Adrenal gland (tissue), 12 donors: ENCODE results near the gene PPM1F. TPM values are rescaled to one million over a fixed set of nuclear protein-coding genes. Genes with fewer than 3 reads are reported as not detected.

Experiments used
- DNase-seq, 7 donors: peaks; one replicate each; pipeline ENCODE4 v3.0.0-alpha.2; 2019 to 2020
- H3K27ac ChIP-seq, 5 donors: fragments of 200-600 bp; sonication (generic) in 4 of 5; 1 replicate in 3 of 5; 2 replicates in 2 of 5; pipeline versions ENCODE4 v1.5.1 to v1.8.0; 2016 to 2020; ENCODE audit warnings: mild to moderate bottlenecking in 1 of 5
- H3K27me3 ChIP-seq: fragments of 200-600 bp; 2 replicates; pipeline ENCODE4 v1.8.0; 2021
- H3K36me3 ChIP-seq, 2 donors: fragments of 200-600 bp; replicated peaks in 1 of 2; 1 replicate in 1 of 2; 2 replicates in 1 of 2; pipeline versions ENCODE4 v1.5.1 to v1.8.0; 2018 to 2022
- H3K4me1 ChIP-seq, 2 donors: fragments of 200-600 bp; replicated peaks in 1 of 2; 1 replicate in 1 of 2; 2 replicates in 1 of 2; pipeline versions ENCODE4 v1.5.1 to v1.8.0; 2018 to 2021
- H3K4me3 ChIP-seq, 4 donors: fragments of 200-600 bp; sonication (generic) in 3 of 4; one replicate each; pipeline ENCODE4 v1.5.1; 2016 to 2018
- H3K9me3 ChIP-seq, 3 donors: fragments of 200-600 bp; sonication (generic) in 1 of 3; replicated peaks in 1 of 3; 1 replicate in 2 of 3; 2 replicates in 1 of 3; pipeline versions ENCODE4 v1.5.1 to v1.8.0; 2016 to 2021
- CTCF ChIP-seq, 6 experiments: fragments of 450-650 bp in 4 of 6; fragments of 200-600 bp in 2 of 6; sonication (generic) in 1 of 6; IDR thresholded peaks; 1 replicate in 5 of 6; 2 replicates in 1 of 6; pipeline versions ENCODE4 v1.5.1 to v1.8.0; 2016 to 2021; ENCODE audit warnings: antibody characterized with exemption in 6 of 6, mild to moderate bottlenecking in 2 of 6, moderate library complexity in 1 of 6
- POLR2A ChIP-seq, 2 donors: fragments of 450-650 bp; IDR thresholded peaks; one replicate each; pipeline ENCODE4 v1.6.1; 2017; ENCODE audit warnings: antibody characterized with exemption in 2 of 2, mild to moderate bottlenecking in 2 of 2, moderate library complexity in 1 of 2
- WGBS, 4 donors: extraction: QIAGEN DNeasy Blood & Tissue Kit in 2 of 4; methylation state at CpG; one replicate each; pipeline versions ENCODE4 v1.1.5 to v1.1.7; 2013 to 2017; 5-methylcytosine and 5-hydroxymethylcytosine counted together
- intact Hi-C, 2 donors: fragments of 100-400 bp; cut with DNase I; formaldehyde crosslinking; loops; one replicate each; pipeline versions ENCODE4 v1.14.1 to v1.15.0; 2022 to 2023
- polyA plus RNA-seq, 3 donors: library from polyadenylated mRNA; stranded (reverse); fragments of 200-250 nt in 2 of 3; fragments of 350-450 nt in 1 of 3; fragmentation: Illumina TruSeq in 1 of 3; extraction: RNeasy Lipid Tissue Mini Kit (QIAGEN cat#74804) in 1 of 3; gene quantifications; one replicate each; pipeline ENCODE4 v1.2.3, GENCODE V29; 2013 to 2014
- total RNA-seq, 9 donors: library from RNA; depleted of rRNA in 4 of 9; stranded (reverse); fragments of >200 nt in 4 of 9; fragments of 120-200 nt in 1 of 9; fragmentation: NEBNext Ultra II Directional in 1 of 9; extraction: Animal tissue kit (Norgen Biotek cat#: 25700) in 1 of 9; gene quantifications; one replicate each; pipeline versions ENCODE4 v1.1.0 to v1.2.4, GENCODE V29; 2013 to 2023
- donor health status: healthy with polysubstance abuse.
- donor health status: Bipolar disorder and iron deficiency.
- donor health status: DM: yes; HTN: yes; CAD: no.
- donor health status: DM: no; HTN: no; CAD: no.
- donor health status: DM: no; HTN: no; CAD: no.
- donor health status: DM: yes; HTN: yes; CAD: no.

PPM1F gene
- total and polyA plus RNA-seq, 12 donors: 9.9 to 60.6 (median 44.0) TPM

GRCh38 chr22:21989049-21989448 lies 36.4 kb upstream of the PPM1F start:
- TF ChIP-seq CTCF (IDR thresholded peaks at IDR 0.05): no peak
- no peak for TF ChIP-seq POLR2A (IDR thresholded peaks at IDR 0.05)
- no peak overlapping the region for H3K27ac ChIP-seq
- H3K4me3 ChIP-seq: no peak overlapping the region
- no peaks in the 10 kb centered on the region for H3K36me3 ChIP-seq
- H3K9me3 ChIP-seq: no peaks in the 10 kb centered on the region
- intact Hi-C loops: no loop called here
- no peaks in the 10 kb centered on the region for H3K27me3 ChIP-seq
- no peaks in the 10 kb centered on the region for H3K4me1 ChIP-seq
- WGBS, 4 donors: 64 to 68% (median 66%) methylated on average over 6 of the region's 6 CpGs
- DNase-seq: no peak

- peaks cover 8 to 14% of the 10 kb centered on the region in 2 donors for H3K4me1 ChIP-seq
- intact Hi-C loops: no loop called here
- no peak overlapping the region for H3K27ac ChIP-seq
- no peak for DNase-seq
- H3K9me3 ChIP-seq: no peaks in the 10 kb centered on the region
- no peaks in the 10 kb centered on the region for H3K27me3 ChIP-seq
- WGBS, 4 donors: 86 to 93% (median 89%) methylated on average over 2 to 5 of the region's 5 CpGs
- no peak overlapping the region for H3K4me3 ChIP-seq
- H3K36me3 ChIP-seq: no peaks in the 10 kb centered on the region
- no peak for TF ChIP-seq POLR2A (IDR thresholded peaks at IDR 0.05)
- no peak for TF ChIP-seq CTCF (IDR thresholded peaks at IDR 0.05)
Observed at GRCh38 chr22:21985214-21985613, 32.6 kb upstream of the PPM1F start.

GRCh38 chr22:21984793-21985192 lies 32.1 kb upstream of the PPM1F start:
- Histone ChIP-seq H3K4me3 (no peak overlapping the region), H3K27ac (no peak overlapping the region), H3K9me3 (no peaks in the 10 kb centered on the region), H3K36me3 (no peaks in the 10 kb centered on the region), H3K4me1 (peaks cover 8 to 14% of the 10 kb centered on the region in 2 donors), H3K27me3 (no peaks in the 10 kb centered on the region)
- DNase-seq: no peak
- TF ChIP-seq CTCF (IDR thresholded peaks at IDR 0.05) (no peak), POLR2A (IDR thresholded peaks at IDR 0.05) (no peak)
- intact Hi-C loops: no loop called here
- WGBS, 4 donors: 47 to 81% (median 59%) methylated on average over 3 to 7 of the region's 7 CpGs

DNA sequence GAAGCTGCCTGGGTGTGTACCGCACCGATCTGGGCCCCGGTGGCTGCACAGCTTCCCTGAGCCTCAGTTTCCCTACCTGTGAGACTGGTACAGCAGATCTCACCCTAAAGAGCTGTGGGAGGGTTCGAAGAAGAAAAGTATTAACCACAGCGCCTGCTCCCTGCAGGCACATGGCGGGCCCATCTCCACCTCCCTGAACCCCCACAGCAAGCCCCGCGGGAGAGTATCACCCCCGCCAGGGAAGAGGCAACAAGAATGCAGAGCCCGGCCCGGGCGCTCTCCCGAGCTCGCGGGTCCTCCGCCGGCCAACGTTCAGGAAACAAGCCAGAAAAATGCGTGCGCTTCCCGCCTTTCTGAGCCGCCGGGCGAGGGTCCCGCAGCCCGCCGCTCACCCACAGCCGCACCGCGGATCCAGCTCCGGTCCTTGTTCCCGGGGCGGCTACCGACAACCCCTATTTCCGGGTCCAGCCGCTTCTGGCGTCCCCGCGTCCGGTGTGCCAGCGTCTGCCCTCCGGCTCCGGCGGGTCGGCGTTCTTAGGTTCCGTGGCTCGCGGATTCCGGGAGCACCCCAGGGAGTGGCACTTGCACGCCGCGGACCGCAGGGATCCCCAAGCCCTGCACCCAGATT lies 29.8 kb upstream of the PPM1F start, which contains the start of gene TOP3B:
TSS of gene TOP3B (minus strand) at position 450 of the 628 bp plus-strand sequence. CDS start 7,078 bp downstream, outside the sequence.
- peak; percentile 27 to 31 for TF ChIP-seq POLR2A (IDR thresholded peaks at IDR 0.05)
- TF ChIP-seq CTCF (IDR thresholded peaks at IDR 0.05): no peak
- peak within 1 kb of the TSS; percentile 89 to 97 (median 94) for H3K4me3 ChIP-seq
- H3K27ac ChIP-seq: peak within 1 kb of the TSS in 4 of 5 donors; percentile 40 to 83 (median 66)
- H3K4me1 ChIP-seq: peaks cover 8 to 14% of the 10 kb centered on the region in 2 donors
- no peaks in the 10 kb centered on the region for H3K9me3 ChIP-seq
- peak; percentile 76 to 86 (median 81) for DNase-seq
- WGBS, 4 donors: 0 to 2% (median 1%) methylated on average over 22 to 54 of the region's 54 CpGs
- H3K36me3 ChIP-seq: no peaks in the 10 kb centered on the region
- no peaks in the 10 kb centered on the region for H3K27me3 ChIP-seq
- intact Hi-C loops: no loop called here
